IPS DF 19.7 (cell line): ENCODE measurements around the gene ENOPH1.
"Not testable (repeated sequence)": the region's sequence is repeated elsewhere in the genome, so short reads cannot be mapped to it uniquely, and the experiment has no call there.

ENCODE experiments used
- DNase-seq: peaks from one replicate; pipeline ENCODE4 v3.0.0-alpha.2; 2013; ENCODE audit warnings: low read depth, low spot score

Gene ENOPH1

GRCh38 chr4:82430193-82430963 lies at the start of gene ENOPH1, which contains the start of gene HNRNPDL:
TSS of gene ENOPH1 (plus strand) at chr4:82430590. CDS start at chr4:82430830, 240 bp downstream.
TSS of gene HNRNPDL (minus strand) at chr4:82430462. CDS start at chr4:82429690, 772 bp downstream.
- peak; percentile 87 for DNase-seq

GRCh38 chr4:82380831-82381230 lies 49.6 kb upstream of the ENOPH1 start:
- DNase-seq, result no peak

GRCh38 chr4:82381235-82381634 lies 49.2 kb upstream of the ENOPH1 start:
- no peak for DNase-seq

- no peak for DNase-seq
These were observed 48.6 kb upstream of the ENOPH1 start for GRCh38 chr4:82381661-82382296.

GRCh38 chr4:82382751-82383150 lies 47.6 kb upstream of the ENOPH1 start:
- DNase-seq, result no peak

GRCh38 chr4:82386312-82386711 lies 44.1 kb upstream of the ENOPH1 start:
- not testable (repeated sequence) for DNase-seq

GRCh38 chr4:82388405-82388804 lies 42.0 kb upstream of the ENOPH1 start:
- DNase-seq, result no peak

GRCh38 chr4:82390061-82390460 lies 40.3 kb upstream of the ENOPH1 start:
- DNase-seq, result not testable (repeated sequence)

- no peak for DNase-seq
These were observed 35.5 kb upstream of the ENOPH1 start for GRCh38 chr4:82394896-82395295.

- no peak for DNase-seq
These were observed 32.9 kb upstream of the ENOPH1 start for GRCh38 chr4:82397527-82397926.

GRCh38 chr4:82398263-82398662 lies 32.1 kb upstream of the ENOPH1 start:
- no peak for DNase-seq

- no peak for DNase-seq
These were observed 28.8 kb upstream of the ENOPH1 start for GRCh38 chr4:82401600-82401999.

GRCh38 chr4:82402196-82402775 lies 28.1 kb upstream of the ENOPH1 start:
- no peak for DNase-seq

- no peak for DNase-seq
These were observed 26.7 kb upstream of the ENOPH1 start for GRCh38 chr4:82403725-82404124.

- DNase-seq, result not testable (repeated sequence)
These were observed 15.3 kb upstream of the ENOPH1 start for GRCh38 chr4:82415061-82415460.

GRCh38 chr4:82415922-82416365 lies 14.4 kb upstream of the ENOPH1 start:
- DNase-seq, result no peak

- DNase-seq, result no peak
These were observed 10.9 kb upstream of the ENOPH1 start for GRCh38 chr4:82419451-82419850.

- no peak for DNase-seq
These were observed 8.4 kb upstream of the ENOPH1 start for GRCh38 chr4:82421796-82422560.

- DNase-seq, result no peak
These were observed 7.8 kb upstream of the ENOPH1 start for GRCh38 chr4:82422616-82423015.

GRCh38 chr4:82423245-82424054 lies 6.9 kb upstream of the ENOPH1 start:
- no peak for DNase-seq

- no peak for DNase-seq
These were observed 4.9 kb upstream of the ENOPH1 start for GRCh38 chr4:82425478-82425877.
